A673 (cell line): ENCODE results near the gene ANKS1B. TPM values are rescaled to one million over a fixed set of nuclear protein-coding genes. Genes with fewer than 3 reads are reported as not detected.
"Not testable (repeated sequence)": the region's sequence is repeated elsewhere in the genome, so short reads cannot be mapped to it uniquely, and the experiment has no call there.

Experiments
- BruUV-seq: library from RNA; stranded (reverse); fragments of 400-500 nt; replicated peaks from 2 replicates; lab custom pipeline; 2021; lab: Mats Ljungman, UMichigan
- CTCF ChIA-PET: fragments of 300-600 bp; sonication (Branson Sonifier 250); formaldehyde crosslinking; loops from one replicate; lab custom pipeline; 2022; ENCODE audit warnings: antibody characterized with exemption; lab: Charles Lee
- POLR2A ChIA-PET: fragments of 300-600 bp; sonication (Branson Sonifier 250); formaldehyde crosslinking; loops from one replicate; lab custom pipeline; 2022; ENCODE audit warnings: antibody characterized with exemption; ENCODE audit not compliant: low non-redundant PET; lab: Charles Lee
- DNase-seq: peaks from one replicate; pipeline ENCODE4 v3.0.0-alpha.2; 2015; ENCODE audit warnings: low spot score
- H3K27ac ChIP-seq: fragments of 200-600 bp; sonication (generic); 2 replicates; pipeline ENCODE4 v1.5.1; 2016; ENCODE audit warnings: mixed run types, low read depth, mild to moderate bottlenecking, mixed read lengths, antibody characterized with exemption, low read length; ENCODE audit not compliant: poor library complexity, severe bottlenecking
- H3K27me3 ChIP-seq: fragments of 200-600 bp; sonication (generic); replicated peaks from 2 replicates; pipeline ENCODE4 v1.6.1; 2017; ENCODE audit warnings: mixed run types, low read depth, mild to moderate bottlenecking, mixed read lengths, antibody characterized with exemption, low read length; ENCODE audit not compliant: insufficient read depth, poor library complexity
- H3K36me3 ChIP-seq: fragments of 200-600 bp; sonication (generic); 2 replicates; pipeline ENCODE4 v1.6.1; 2016; ENCODE audit warnings: mixed run types, mild to moderate bottlenecking, mixed read lengths, antibody characterized with exemption, low read length; ENCODE audit not compliant: insufficient read depth, poor library complexity, severe bottlenecking
- H3K4me1 ChIP-seq: fragments of 200-600 bp; sonication (generic); 2 replicates; pipeline ENCODE4 v1.6.1; 2017; ENCODE audit warnings: mixed run types, mild to moderate bottlenecking, mixed read lengths, antibody characterized with exemption, low read length; ENCODE audit not compliant: insufficient read depth, poor library complexity, severe bottlenecking
- H3K4me3 ChIP-seq: fragments of 200-600 bp; sonication (generic); 2 replicates; pipeline ENCODE4 v1.5.1; 2016; ENCODE audit warnings: low read depth, mixed run types, mild to moderate bottlenecking, mixed read lengths, low read length; ENCODE audit not compliant: poor library complexity, severe bottlenecking
- H3K9me3 ChIP-seq: fragments of 200-600 bp; sonication (generic); 2 replicates; pipeline ENCODE4 v1.6.1; 2016; ENCODE audit warnings: mixed run types, low read depth, mild to moderate bottlenecking, mixed read lengths, antibody characterized with exemption, low read length; ENCODE audit not compliant: poor library complexity, severe bottlenecking
- EZH2 ChIP-seq: fragments of 200-600 bp; sonication (generic); IDR thresholded peaks from 2 replicates; pipeline ENCODE4 v1.6.1; 2017; ENCODE audit warnings: borderline replicate concordance, low read depth, mild to moderate bottlenecking, mixed read lengths, antibody characterized with exemption, low read length; ENCODE audit not compliant: poor library complexity, severe bottlenecking
- intact Hi-C: fragments of 100-400 bp; cut with micrococcal nuclease; formaldehyde crosslinking; loops from one replicate; pipeline ENCODE4 v1.10.0; 2022; ENCODE audit not compliant: unreplicated experiment
- total RNA-seq: library from RNA; stranded (reverse); gene quantifications from 2 replicates; pipeline ENCODE4 v1.2.3, GENCODE V29; 2021
- TF ChIP-seq, protein P1 (sequence below): fragments of 300-800, 200-600 bp; sonication (generic); conservative IDR thresholded peaks from 2 replicates; pipeline ENCODE4 v1.5.1; 2017; ENCODE audit warnings: low read depth, mild to moderate bottlenecking, antibody characterized with exemption, low read length, moderate library complexity, mixed read lengths

The ANKS1B gene
- total RNA-seq, 1 experiment from 2014 or later: 0.99 TPM

DNA sequence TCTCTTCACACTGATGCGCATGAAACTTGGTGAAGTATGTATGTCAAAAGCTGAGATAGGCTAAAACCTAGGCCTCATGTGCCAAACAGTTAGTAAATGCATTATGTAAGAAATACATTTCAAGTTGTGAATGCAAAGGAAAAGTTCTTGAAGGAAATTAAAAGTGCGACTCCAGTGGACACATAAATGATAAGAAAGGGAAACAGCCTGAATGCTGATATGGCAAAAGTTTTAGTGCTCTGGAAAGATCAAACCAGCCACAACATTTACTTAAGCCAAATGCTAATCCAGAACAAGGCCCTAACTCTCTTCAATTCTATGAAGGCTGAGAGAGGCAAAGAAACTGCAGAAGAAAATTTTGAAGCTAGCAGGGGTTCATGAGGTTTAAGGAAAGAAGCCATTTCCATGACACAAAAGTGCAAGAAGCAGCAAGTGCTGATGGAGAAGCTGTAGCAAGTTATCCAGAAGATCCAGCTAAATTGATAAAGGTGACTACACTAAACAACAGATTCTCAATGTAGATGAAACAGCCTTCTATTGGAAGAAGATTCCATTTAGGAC lies 262.9 kb downstream of the ANKS1B start:
- no peak overlapping the region for H3K4me3 ChIP-seq
- DNase-seq: no peak
- BruUV-seq: no TSS peak
- ChIA-PET POLR2A (no interaction called here), CTCF (no interaction called here)
- TF ChIP-seq, protein P1, sequence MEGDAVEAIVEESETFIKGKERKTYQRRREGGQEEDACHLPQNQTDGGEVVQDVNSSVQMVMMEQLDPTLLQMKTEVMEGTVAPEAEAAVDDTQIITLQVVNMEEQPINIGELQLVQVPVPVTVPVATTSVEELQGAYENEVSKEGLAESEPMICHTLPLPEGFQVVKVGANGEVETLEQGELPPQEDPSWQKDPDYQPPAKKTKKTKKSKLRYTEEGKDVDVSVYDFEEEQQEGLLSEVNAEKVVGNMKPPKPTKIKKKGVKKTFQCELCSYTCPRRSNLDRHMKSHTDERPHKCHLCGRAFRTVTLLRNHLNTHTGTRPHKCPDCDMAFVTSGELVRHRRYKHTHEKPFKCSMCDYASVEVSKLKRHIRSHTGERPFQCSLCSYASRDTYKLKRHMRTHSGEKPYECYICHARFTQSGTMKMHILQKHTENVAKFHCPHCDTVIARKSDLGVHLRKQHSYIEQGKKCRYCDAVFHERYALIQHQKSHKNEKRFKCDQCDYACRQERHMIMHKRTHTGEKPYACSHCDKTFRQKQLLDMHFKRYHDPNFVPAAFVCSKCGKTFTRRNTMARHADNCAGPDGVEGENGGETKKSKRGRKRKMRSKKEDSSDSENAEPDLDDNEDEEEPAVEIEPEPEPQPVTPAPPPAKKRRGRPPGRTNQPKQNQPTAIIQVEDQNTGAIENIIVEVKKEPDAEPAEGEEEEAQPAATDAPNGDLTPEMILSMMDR: no peak
- TF ChIP-seq EZH2: no peak
- intact Hi-C loops: no loop called here
- H3K4me1 ChIP-seq: no peaks in the 10 kb centered on the region
- H3K27me3 ChIP-seq: no peaks in the 10 kb centered on the region
- no peaks in the 10 kb centered on the region for H3K9me3 ChIP-seq
- no peak overlapping the region for H3K27ac ChIP-seq
- H3K36me3 ChIP-seq: no peaks in the 10 kb centered on the region

DNA sequence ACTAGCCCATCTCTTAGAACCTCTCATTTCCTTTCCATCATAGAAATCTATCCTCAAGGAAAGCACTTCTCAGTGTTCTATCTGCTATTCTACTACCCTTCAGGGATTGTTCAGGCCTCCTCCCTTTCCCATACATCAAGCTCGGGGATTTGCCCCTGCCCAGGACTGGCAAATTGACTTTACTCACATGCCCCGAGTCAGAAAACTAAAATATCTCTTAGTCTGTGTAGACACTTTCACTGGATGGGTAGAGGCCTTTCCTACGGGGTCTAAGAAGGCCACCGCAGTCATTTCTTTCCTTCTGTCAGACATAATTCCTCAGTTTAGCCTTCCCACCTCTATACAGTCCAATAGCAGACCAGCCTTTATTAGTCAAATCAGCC lies 264.7 kb downstream of the ANKS1B start:
- DNase-seq, H3K27ac ChIP-seq, H3K4me3 ChIP-seq, H3K27me3 ChIP-seq, CTCF ChIA-PET, H3K9me3 ChIP-seq, H3K36me3 ChIP-seq, H3K4me1 ChIP-seq, intact Hi-C loops, POLR2A ChIA-PET, BruUV-seq: not testable (repeated sequence)

DNA sequence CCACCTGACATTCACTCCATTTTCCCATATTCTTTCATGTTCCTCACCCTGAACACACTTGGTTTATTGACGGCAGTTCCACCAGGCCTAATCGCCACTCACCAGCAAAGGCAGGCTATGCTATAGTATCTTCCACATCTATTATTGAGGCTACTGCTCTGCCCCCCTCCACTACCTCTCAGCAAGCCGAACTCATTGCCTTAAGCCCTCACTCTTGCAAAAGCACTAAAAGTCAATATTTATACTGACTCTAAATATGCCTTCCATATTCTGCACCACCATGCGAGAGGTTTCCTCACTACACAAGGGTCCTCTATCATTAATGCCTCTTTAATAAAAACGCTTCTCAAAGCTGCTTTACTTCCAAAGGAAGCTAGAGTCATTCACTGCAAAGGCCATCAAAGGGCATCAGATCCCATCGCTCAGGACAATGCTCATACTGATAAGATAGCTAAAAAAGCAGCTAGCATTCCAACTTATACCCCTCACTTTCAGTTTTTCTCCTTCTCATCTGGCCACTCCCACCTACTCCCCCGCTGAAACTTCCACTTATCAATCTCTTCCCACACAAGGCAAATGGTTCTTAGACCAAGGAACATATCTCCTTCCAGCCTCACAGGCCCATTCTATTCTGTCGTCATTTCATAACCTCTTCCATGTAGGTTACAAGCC lies 265.2 kb downstream of the ANKS1B start:
- CTCF ChIA-PET, DNase-seq: not testable (repeated sequence)

DNA sequence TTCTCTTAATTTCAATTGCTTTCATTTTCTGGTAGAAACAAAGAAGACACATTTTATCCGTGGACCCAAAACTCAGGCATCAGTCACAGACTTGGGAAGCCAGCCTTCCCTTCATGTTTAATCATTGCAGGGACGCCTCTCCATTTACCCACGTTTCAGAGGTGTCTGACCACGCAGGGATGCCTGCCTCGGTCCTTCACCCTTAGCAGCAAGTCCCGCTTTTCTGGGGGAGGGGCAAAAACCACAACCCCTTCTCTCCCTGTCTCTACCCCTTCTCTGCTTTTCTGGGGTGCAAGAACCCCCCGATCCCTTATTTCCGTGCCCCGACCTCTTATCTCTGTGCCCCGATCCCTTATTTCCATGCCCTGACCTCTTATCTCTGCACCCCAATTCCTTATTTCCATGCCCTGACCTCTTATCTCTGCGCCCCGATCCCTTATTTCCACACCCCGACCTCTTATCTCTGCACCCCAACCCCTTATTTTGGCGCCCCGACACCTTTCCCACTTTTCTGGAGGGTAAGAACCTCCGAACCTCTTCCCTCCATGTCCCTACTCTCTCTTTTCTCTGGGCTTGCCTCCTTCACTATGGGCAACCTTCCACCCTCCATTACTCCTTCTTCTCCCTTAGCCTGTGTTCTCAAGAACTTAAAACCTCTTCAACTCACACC lies 268.8 kb downstream of the ANKS1B start:
- intact Hi-C loops, BruUV-seq, H3K36me3 ChIP-seq, DNase-seq, H3K4me3 ChIP-seq, H3K9me3 ChIP-seq, POLR2A ChIA-PET, CTCF ChIA-PET, H3K4me1 ChIP-seq, H3K27ac ChIP-seq, H3K27me3 ChIP-seq: not testable (repeated sequence)

More for the DNA sequence above, 265.2 kb downstream of the ANKS1B start:
- H3K27ac ChIP-seq, POLR2A ChIA-PET, H3K9me3 ChIP-seq, BruUV-seq, H3K4me1 ChIP-seq, H3K4me3 ChIP-seq, intact Hi-C loops, H3K27me3 ChIP-seq, H3K36me3 ChIP-seq: not testable (repeated sequence)

DNA sequence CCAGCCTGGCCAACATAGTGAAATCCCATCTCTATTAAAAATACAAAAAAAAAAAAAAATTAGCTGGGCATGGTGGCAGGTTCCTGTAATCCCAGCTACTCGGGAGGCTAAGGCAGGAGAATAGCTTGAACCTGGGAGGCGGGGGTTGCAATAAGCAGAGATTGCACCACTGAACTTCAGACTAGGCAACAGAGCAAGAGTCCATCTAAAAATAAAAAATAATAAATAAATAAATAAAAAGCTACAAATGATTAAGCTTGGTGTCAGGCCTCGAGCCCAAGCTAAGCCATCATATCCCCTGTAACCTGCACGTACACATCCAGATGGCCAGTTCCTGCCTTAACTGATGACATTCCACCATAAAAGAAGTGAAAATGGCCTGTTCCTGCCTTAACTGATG lies 269.8 kb downstream of the ANKS1B start:
- BruUV-seq, intact Hi-C loops, H3K36me3 ChIP-seq, H3K9me3 ChIP-seq, H3K4me3 ChIP-seq, DNase-seq, H3K27me3 ChIP-seq, H3K27ac ChIP-seq, H3K4me1 ChIP-seq, POLR2A ChIA-PET, CTCF ChIA-PET: not testable (repeated sequence)
